Fibroblast of mammary gland (primary cell): Measurements from ENCODE around the gene PRR15L.

Experiments used
- DNase-seq: peaks from one replicate; pipeline ENCODE4 v3.0.0-alpha.2; 2010; ENCODE audit warnings: low read depth
- H3K4me3 ChIP-seq: 2 replicates; pipeline ENCODE4 v1.5.1; 2011; ENCODE audit warnings: low read depth, mild to moderate bottlenecking, low read length, moderate library complexity; ENCODE audit not compliant: control insufficient read depth
- CTCF ChIP-seq: conservative IDR thresholded peaks from 2 replicates; pipeline ENCODE4 v1.5.1; 2011; ENCODE audit warnings: low read depth, low read length, inconsistent platforms; ENCODE audit not compliant: control insufficient read depth, insufficient read depth

PRR15L gene

GRCh38 chr17:48001197-48001596 lies 43.5 kb upstream of the PRR15L start:
- TF ChIP-seq CTCF: no peak
- no peak overlapping the region for H3K4me3 ChIP-seq
- no peak for DNase-seq

- H3K4me3 ChIP-seq: no peak overlapping the region
- TF ChIP-seq CTCF: no peak
- DNase-seq: peak; percentile 60
These were observed 41.9 kb upstream of the PRR15L start for GRCh38 chr17:47999582-47999981.

GRCh38 chr17:47998044-47998443 lies 40.4 kb upstream of the PRR15L start:
- no peak for TF ChIP-seq CTCF
- no peak for DNase-seq
- H3K4me3 ChIP-seq: no peak overlapping the region

GRCh38 chr17:47997586-47997985 lies 39.9 kb upstream of the PRR15L start:
- TF ChIP-seq CTCF: no peak
- H3K4me3 ChIP-seq: no peak overlapping the region
- DNase-seq: no peak

- no peak for TF ChIP-seq CTCF
- H3K4me3 ChIP-seq: no peak overlapping the region
- no peak for DNase-seq
These were observed 38.5 kb upstream of the PRR15L start for GRCh38 chr17:47996201-47996600.

- TF ChIP-seq CTCF: no peak
- DNase-seq: no peak
- no peak overlapping the region for H3K4me3 ChIP-seq
These were observed 37.7 kb upstream of the PRR15L start for GRCh38 chr17:47995241-47995935.

- no peak for DNase-seq
- no peak for TF ChIP-seq CTCF
- no peak overlapping the region for H3K4me3 ChIP-seq
These were observed 37.0 kb upstream of the PRR15L start for GRCh38 chr17:47994724-47995123.
